ENCODE data around the gene MORC1. TPM values are rescaled to one million over a fixed set of nuclear protein-coding genes. Genes with fewer than 3 reads are reported as not detected.
A peak's percentile ranks its signal among the peaks of the same experiment; 100 is the strongest.

The MORC1 gene
- total RNA-seq, 1 experiment from 2014 or later, result 0.11 TPM

DNA sequence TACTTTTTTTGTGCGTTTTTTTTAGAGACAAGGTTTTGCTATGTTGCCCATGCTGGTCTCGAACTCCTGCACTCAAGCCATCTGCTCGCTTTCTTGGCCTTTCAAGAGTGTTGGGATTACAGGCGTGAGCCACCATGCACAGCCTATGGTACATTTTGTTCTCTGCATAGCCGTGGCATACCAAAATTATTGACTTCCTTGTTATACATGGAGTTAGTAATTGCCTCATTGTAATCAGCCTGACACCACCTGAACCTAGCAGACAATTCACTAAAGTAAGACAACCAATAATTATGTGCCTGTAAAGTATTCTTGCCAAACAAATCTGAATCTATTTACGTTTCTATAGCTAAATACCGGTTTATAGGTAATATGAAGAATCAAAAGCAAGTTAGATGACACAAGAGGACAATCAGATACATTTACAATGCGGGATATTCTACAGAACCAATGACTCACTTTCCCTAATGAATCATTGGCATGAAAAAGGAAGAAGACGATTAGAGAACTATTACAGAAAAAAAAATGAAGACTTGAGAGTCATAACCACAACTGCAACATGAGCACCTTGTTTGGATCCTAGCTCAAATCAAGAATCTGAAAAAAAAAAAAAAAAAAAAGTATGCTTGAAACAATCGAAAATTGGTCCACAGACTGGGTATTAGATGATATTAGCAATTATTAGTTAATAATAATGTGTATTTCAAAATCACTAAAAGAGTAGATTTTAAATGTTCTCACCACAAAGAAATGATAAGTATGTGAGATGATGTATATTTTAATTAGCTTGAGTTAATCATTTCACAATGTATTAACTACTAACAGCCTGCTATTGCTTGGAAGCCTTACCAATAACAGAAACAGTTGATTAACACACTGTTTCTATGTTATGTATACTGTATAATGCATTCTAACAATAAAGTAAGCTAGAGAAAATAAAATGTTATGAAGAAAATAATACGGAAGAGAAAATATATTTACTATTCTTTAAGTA, 171.3 kb downstream of the MORC1 start:
- DNase-seq (ENCODE audit: low read depth), result peak; percentile 97

DNA sequence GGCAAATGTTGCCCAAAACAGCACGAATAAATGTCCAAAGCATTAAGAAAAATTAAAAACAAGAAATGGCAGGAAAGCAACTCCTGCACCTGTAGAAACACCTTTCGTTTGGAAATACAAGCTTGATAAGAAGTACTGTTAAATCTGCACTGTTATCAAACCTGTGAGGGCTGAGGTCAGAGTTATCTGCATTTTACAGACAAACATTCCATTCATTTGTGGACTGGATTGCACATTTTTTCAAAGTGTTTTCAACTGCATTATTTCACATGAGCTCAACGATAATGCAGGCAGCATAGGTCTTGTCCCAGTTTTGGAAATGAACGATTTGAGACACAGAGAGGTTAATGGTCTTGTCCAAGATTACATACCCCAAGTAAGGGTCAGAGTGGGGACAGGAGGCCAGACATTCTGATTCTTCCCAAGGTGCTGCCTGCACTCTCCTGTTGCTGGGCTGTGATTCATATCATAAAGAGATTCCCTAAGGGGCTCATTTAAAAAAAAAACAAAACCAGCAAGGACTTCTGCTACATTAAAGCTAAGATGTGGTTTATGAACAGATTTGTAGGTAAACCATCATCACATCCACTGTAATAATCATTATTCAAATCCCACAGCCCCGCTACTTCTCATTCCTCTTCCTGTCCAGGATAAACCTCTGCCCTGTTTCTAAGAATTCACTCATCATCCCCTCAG, 177.2 kb downstream of the MORC1 start:
- DNase-seq (ENCODE audit: low read depth), result no peak

DNA sequence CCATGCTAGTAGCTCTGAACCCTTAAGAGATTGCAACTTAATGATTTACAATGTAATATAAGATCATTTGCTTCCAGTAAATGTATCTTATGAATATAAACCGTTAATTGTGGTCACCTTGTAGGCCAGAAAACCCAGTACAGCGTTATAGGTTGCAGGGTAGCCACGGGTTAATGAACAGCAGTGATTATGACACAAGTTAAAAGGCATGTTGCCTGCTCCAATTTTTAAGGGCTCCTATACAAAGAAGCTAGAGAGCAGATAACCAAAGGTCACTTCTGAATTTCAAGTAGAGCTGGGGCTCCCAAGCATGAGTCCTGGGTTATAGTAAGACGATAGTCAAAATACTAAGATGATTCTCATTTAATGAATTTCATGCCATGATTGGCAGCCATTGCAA, 177.8 kb downstream of the MORC1 start:
- DNase-seq (ENCODE audit: low read depth), result no peak

DNA sequence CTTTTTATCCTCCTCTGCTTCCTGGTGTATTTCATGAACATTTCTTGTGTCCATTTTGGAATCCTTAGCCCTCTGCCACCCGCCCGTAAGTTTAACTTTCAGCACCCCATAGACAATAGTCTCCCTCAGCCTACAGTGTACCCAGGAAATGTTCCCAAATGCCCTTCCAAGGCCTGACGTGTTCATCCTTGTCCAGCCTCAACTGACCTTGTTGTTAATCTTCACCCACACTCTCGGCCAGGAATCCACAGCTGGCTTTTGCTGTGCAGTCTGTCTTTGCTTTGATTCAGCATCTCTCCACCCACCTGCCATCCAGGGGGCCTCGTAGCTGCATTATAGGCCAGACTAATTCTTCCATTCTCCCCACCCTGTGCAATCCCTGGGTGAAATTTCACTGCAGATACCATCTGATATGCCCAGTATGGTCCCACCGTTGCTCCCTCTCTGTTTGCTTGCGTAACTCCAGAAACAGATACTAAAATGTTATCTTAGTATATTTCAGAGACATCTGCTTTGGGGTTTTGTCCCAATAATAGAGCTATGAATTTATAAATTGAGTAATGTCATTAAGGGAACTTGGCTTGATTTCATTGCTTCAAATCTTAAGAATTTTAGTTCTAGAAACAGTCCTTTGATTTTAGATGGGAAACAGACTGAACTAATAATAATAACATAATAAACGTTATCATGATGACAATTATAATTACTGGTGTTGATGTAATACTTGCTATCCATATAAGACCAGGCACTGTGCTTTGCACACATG, 180.8 kb downstream of the MORC1 start:
- no peak for DNase-seq (ENCODE audit: low read depth)

DNA sequence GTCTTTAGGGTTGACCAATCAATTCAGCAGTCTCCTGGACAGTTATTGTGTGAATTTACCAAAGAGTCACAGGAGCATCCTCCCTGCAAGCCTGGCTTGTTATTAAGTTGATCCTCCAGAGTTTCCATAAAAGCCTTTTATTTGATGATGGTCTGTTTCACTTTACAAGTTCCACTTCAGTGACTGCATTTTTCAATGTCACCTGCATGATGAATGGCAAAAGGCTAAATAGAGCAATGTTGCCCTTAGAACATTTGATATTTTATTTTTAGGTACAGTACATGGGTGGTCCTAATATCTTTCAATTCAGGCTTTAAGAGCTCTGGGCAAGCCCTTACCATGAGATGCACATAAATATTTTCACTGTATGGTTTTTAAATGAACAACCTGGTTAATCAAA, 186.9 kb downstream of the MORC1 start:
- DNase-seq (ENCODE audit: low read depth), result no peak

DNA sequence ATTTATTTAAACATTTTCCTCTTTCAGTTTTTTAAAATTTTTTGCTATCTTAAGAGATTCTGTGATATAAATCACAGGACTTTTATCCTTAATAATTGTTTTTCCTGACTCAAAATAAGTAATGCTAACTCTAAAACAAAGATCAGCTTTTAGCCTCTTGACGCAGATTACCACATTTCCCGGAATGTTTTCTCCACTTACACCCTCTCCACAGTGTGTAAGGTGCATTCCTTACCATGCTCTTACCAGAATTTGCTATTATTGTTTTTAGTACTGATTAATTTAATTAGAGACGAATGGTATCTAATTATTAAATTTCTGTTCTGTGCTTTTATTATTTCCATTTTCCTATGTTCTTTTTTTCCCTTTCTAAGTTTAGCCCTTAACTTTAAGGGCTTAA, 199.1 kb downstream of the MORC1 start:
- DNase-seq (ENCODE audit: low read depth), result no peak

DNA sequence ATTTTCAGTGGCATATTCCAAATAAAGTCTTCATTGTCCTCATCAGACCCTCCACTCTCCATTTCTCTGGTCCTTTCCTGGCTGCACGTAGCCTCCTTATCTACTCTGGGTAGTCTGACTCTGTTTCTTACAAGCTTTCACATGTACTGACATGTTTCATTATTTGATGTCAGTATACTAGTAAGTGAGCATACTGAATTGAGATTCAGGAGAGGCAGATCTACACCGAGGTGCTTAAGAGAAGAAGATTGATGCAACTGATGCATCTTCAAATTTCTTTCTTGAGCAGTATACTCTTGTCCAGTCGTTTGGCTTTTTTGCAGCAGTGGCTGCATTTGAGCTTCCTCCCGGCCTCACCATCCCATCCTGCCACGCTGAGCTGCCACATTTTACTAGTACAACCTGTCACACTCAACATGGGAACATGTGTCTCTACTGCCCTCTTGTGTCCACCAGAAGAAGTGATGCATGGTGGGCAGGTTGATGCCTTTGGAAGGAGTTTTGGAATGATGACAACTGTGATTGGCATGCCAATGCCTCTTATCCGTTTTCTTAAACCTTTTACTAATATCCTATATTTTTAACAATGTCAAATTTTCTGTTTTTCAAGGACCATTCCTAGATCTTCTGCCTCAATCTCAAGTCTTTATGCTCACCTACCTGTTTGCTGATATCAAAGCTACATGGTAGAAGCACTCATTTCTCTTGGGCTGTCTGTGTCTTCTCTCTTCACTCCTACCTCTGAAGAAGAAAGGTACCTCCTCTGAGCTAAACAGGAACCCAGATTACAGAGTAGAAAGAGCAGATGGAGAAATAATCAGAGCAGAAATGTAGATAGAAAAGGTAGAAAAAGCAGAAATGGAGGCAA, 202.9 kb downstream of the MORC1 start:
- peak; percentile 74 for DNase-seq (ENCODE audit: low read depth)

DNA sequence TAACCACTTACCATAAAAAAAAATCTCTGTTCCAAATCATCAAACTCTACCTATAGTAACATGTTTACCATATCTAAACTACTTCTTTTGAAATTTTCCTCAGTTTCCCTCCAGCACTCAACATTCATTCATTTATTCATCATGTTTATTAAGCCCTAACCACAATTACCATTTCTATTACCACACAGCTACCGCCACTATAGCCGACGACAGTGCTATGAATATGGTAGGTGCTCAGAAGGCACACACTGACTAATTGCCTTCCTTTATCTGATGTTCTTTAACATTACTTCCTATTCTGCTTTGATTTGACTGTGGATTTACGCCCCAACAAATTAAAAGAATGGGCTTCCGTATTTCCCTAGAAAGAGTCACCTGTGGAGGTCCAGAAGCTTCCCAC, 208.1 kb downstream of the MORC1 start:
- DNase-seq (ENCODE audit: low read depth), result no peak

Small RNA genes within 50 kb of the gene (small RNA-seq; reads per million reads assigned to genes)
- gene RF00012, result 0.98 reads per million, percentile 73 among the genes with 10 or more reads in this experiment

Other genes starting within 250 kb of the MORC1 start
- gene GUCA1C, start 164.3 kb downstream of the MORC1 start, total RNA-seq (2014; rRNA removed; shearing (Covaris generic)), result not detected in 2 replicates
- gene C3orf85, start 18.6 kb upstream of the MORC1 start, total RNA-seq (2014; rRNA removed; shearing (Covaris generic)), result not detected in 2 replicates
- not detected in 2 replicates for gene DPPA2, start 198.4 kb upstream of the MORC1 start, total RNA-seq (2014; rRNA removed; shearing (Covaris generic))
- not detected in 2 replicates for gene DPPA4, start 219.4 kb upstream of the MORC1 start, total RNA-seq (2014; rRNA removed; shearing (Covaris generic))